ENCODE results near the gene MLST8. TPM values are rescaled to one million over a fixed set of nuclear protein-coding genes. Genes with fewer than 3 reads are reported as not detected.
A peak's percentile ranks its signal among the peaks of the same experiment; 100 is the strongest.

Gene MLST8
- total RNA-seq, 4 donors from 2014 or later = 33.1 to 48.8 (median 42.8) TPM

DNA sequence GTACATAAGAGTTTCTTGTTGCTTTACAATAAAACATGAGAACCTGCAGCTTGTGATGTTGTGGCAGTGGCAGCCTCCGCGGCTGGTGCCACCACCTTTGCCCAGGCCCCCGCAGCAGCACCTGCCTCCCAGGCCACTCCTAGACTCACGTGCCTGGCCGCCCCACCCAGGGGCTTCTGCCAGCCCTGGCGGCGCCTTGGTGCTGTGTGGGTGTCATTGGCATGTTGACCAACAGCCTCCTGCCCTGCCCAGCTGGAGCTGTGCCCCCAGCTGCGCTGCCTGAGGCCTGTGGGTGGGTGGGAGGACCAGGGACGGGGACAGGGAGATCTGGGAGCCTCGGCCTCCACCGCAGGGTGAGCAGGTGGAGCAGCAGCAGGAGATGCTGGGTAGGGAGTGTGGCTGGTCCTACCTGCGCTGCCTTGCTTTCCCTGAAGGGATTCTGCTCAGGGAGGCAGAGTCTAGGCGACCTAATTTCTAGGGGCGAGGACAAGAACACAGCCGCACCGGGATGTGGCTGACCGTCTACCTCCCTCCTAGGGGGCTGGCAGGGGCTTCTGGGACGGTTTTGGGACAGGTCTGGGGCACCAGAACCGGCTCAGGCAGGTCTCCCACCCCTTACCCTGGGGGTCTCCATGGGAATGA is 30.6 kb downstream of the MLST8 start:
- Histone ChIP-seq H3K36me3 (peaks cover 40 to 69% (median 43%) of the 10 kb centered on the region in 3 donors), H3K4me3 (peak overlapping the region in 1 of 4 donors; percentile 29), H3K9me3 (no peaks in the 10 kb centered on the region), H3K27ac (no peak overlapping the region), H3K27me3 (peaks cover 7 to 48% (median 13%) of the 10 kb centered on the region in 4 donors), H3K4me1 (peaks cover 22 to 49% (median 27%) of the 10 kb centered on the region in 3 donors)
- intact Hi-C loops (cut with DNase I) = no loop called here
- DNase-seq = no peak
- TF ChIP-seq POLR2A (IDR thresholded peaks at IDR 0.05) = no peak
- TF ChIP-seq, protein P1, sequence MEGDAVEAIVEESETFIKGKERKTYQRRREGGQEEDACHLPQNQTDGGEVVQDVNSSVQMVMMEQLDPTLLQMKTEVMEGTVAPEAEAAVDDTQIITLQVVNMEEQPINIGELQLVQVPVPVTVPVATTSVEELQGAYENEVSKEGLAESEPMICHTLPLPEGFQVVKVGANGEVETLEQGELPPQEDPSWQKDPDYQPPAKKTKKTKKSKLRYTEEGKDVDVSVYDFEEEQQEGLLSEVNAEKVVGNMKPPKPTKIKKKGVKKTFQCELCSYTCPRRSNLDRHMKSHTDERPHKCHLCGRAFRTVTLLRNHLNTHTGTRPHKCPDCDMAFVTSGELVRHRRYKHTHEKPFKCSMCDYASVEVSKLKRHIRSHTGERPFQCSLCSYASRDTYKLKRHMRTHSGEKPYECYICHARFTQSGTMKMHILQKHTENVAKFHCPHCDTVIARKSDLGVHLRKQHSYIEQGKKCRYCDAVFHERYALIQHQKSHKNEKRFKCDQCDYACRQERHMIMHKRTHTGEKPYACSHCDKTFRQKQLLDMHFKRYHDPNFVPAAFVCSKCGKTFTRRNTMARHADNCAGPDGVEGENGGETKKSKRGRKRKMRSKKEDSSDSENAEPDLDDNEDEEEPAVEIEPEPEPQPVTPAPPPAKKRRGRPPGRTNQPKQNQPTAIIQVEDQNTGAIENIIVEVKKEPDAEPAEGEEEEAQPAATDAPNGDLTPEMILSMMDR (IDR thresholded peaks at IDR 0.05) = no peak
- 80% methylated on average over 4 of the region's 19 CpGs; no CpG with 5 or more reads in 1 of the 2 donors for WGBS, 2 donors

- H3K27me3 ChIP-seq = peaks cover 7 to 48% (median 13%) of the 10 kb centered on the region in 4 donors
- H3K9me3 ChIP-seq = no peaks in the 10 kb centered on the region
- intact Hi-C loops (cut with DNase I) = no loop called here
- WGBS, 2 donors = 7 to 9% methylated on average over 8 of the region's 64 CpGs
- H3K4me1 ChIP-seq = peaks cover 20 to 42% (median 22%) of the 10 kb centered on the region in 3 donors
- no peak for DNase-seq
- H3K4me3 ChIP-seq = peak within 1 kb of the TSS in 2 of 4 donors; percentile 29 to 49
- no peak within 1 kb of the TSS for H3K27ac ChIP-seq
- TF ChIP-seq, protein P1 (IDR thresholded peaks at IDR 0.05) = no peak
- TF ChIP-seq POLR2A (IDR thresholded peaks at IDR 0.05) = no peak
- H3K36me3 ChIP-seq = peaks cover 39 to 67% (median 40%) of the 10 kb centered on the region in 3 donors
These were observed 31.3 kb downstream of the MLST8 start, which contains the start of gene DNASE1L2 for GRCh38 chr16:2236337-2237101. TSS of gene DNASE1L2 (plus strand) at chr16:2236444. CDS start at chr16:2236817, 373 bp downstream.

GRCh38 chr16:2237102-2237482 is 31.8 kb downstream of the MLST8 start:
- TF ChIP-seq POLR2A (IDR thresholded peaks at IDR 0.05) = no peak
- TF ChIP-seq, protein P1 (IDR thresholded peaks at IDR 0.05) = no peak
- 0 to 3% methylated on average over 5 to 12 of the region's 40 CpGs for WGBS, 2 donors
- peak overlapping the region in 2 of 4 donors; percentile 29 to 49 for H3K4me3 ChIP-seq
- intact Hi-C loops (cut with DNase I) = no loop called here
- peaks cover 17 to 37% (median 22%) of the 10 kb centered on the region in 3 donors for H3K4me1 ChIP-seq
- H3K36me3 ChIP-seq = peaks cover 33 to 67% (median 34%) of the 10 kb centered on the region in 3 donors
- peaks cover 7 to 48% (median 13%) of the 10 kb centered on the region in 4 donors for H3K27me3 ChIP-seq
- H3K27ac ChIP-seq = no peak overlapping the region
- DNase-seq = no peak
- H3K9me3 ChIP-seq = no peaks in the 10 kb centered on the region

- H3K4me3 ChIP-seq = peak overlapping the region in 2 of 4 donors; percentile 29 to 49
- no peak overlapping the region for H3K27ac ChIP-seq
- no peak for DNase-seq
- H3K36me3 ChIP-seq = peaks cover 28 to 67% (median 28%) of the 10 kb centered on the region in 3 donors
- intact Hi-C loops (cut with DNase I) = no loop called here
- H3K9me3 ChIP-seq = no peaks in the 10 kb centered on the region
- H3K27me3 ChIP-seq = peaks cover 7 to 48% (median 13%) of the 10 kb centered on the region in 4 donors
- H3K4me1 ChIP-seq = peaks cover 17 to 37% (median 22%) of the 10 kb centered on the region in 3 donors
- WGBS, 2 donors = 11 to 50% methylated on average over 2 to 19 of the region's 65 CpGs
- TF ChIP-seq, protein P1 (IDR thresholded peaks at IDR 0.05) = no peak
- no peak for TF ChIP-seq POLR2A (IDR thresholded peaks at IDR 0.05)
These were observed 32.4 kb downstream of the MLST8 start for GRCh38 chr16:2237493-2238149.
